ENCODE data around the gene BCLAF3.

GRCh38 chrX:20032201-20032600 is 41.3 kb upstream of the BCLAF3 start:
- TF ChIP-seq CTCF (IDR thresholded peaks at IDR 0.05) (no peak), EZH2 (IDR thresholded peaks at IDR 0.05; ENCODE audit: borderline replicate concordance, insufficient read depth, low read depth, low read length, poor library complexity, severe bottlenecking) (no peak)
